IMR-90 (cell line): ENCODE results near the gene LRRC18.

Source experiments
- ELK1 ChIP-seq: fragments of 150-350 bp; IDR thresholded peaks from 2 replicates; pipeline ENCODE4 v1.6.1; 2016; ENCODE audit warnings: low read depth, mild to moderate bottlenecking, low read length, moderate library complexity, borderline replicate concordance
- RAD21 ChIP-seq: IDR thresholded peaks from 2 replicates; pipeline ENCODE4 v1.6.1; 2012; ENCODE audit warnings: low read length, improper control_type of control experiment
- RCOR1 ChIP-seq: IDR thresholded peaks from 2 replicates; pipeline ENCODE4 v1.6.1; 2012; ENCODE audit warnings: mild to moderate bottlenecking, low read length, improper control_type of control experiment; ENCODE audit not compliant: insufficient replicate concordance
- RFX5 ChIP-seq: IDR thresholded peaks from 2 replicates; pipeline ENCODE4 v1.8.0; 2012; ENCODE audit warnings: low read depth, mild to moderate bottlenecking, low read length, moderate library complexity
- USF2 ChIP-seq: fragments of 150-350 bp; IDR thresholded peaks from 2 replicates; pipeline ENCODE4 v1.6.1; 2017; ENCODE audit warnings: mild to moderate bottlenecking, antibody characterized with exemption, low read length, low read depth
- TF ChIP-seq, protein P1 (sequence below): conservative IDR thresholded peaks from 2 replicates; pipeline ENCODE4 v1.5.1; 2012; ENCODE audit warnings: mild to moderate bottlenecking, low read depth, low read length, improper control_type of control experiment

- TF ChIP-seq RAD21, result no peak
- TF ChIP-seq, protein P1, sequence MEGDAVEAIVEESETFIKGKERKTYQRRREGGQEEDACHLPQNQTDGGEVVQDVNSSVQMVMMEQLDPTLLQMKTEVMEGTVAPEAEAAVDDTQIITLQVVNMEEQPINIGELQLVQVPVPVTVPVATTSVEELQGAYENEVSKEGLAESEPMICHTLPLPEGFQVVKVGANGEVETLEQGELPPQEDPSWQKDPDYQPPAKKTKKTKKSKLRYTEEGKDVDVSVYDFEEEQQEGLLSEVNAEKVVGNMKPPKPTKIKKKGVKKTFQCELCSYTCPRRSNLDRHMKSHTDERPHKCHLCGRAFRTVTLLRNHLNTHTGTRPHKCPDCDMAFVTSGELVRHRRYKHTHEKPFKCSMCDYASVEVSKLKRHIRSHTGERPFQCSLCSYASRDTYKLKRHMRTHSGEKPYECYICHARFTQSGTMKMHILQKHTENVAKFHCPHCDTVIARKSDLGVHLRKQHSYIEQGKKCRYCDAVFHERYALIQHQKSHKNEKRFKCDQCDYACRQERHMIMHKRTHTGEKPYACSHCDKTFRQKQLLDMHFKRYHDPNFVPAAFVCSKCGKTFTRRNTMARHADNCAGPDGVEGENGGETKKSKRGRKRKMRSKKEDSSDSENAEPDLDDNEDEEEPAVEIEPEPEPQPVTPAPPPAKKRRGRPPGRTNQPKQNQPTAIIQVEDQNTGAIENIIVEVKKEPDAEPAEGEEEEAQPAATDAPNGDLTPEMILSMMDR, result no peak
- TF ChIP-seq RFX5, result no peak
- TF ChIP-seq USF2, result no peak
- TF ChIP-seq RCOR1, result no peak
- TF ChIP-seq ELK1, result no peak
Observed at GRCh38 chr10:48878091-48878490, 61.5 kb downstream of the LRRC18 start.
